Mononuclear cell (primary cell): ENCODE data around the gene NUP35. TPM values are rescaled to one million over a fixed set of nuclear protein-coding genes. Genes with fewer than 3 reads are reported as not detected.
"Not testable (repeated sequence)": the region's sequence is repeated elsewhere in the genome, so short reads cannot be mapped to it uniquely, and the experiment has no call there.

ENCODE experiments used
- H3K27me3 ChIP-seq: 2 replicates; pipeline ENCODE4 v1.6.0; 2011; ENCODE audit warnings: low read length, control low read depth; ENCODE audit not compliant: insufficient read depth
- H3K4me1 ChIP-seq: 2 replicates; pipeline ENCODE4 v1.5.1; 2011; ENCODE audit warnings: mild to moderate bottlenecking, low read length, control low read depth; ENCODE audit not compliant: insufficient read depth
- H3K4me3 ChIP-seq: 2 replicates; pipeline ENCODE4 v1.5.1; 2011; ENCODE audit warnings: mild to moderate bottlenecking, low read length, moderate library complexity
- H3K9me3 ChIP-seq: 2 replicates; pipeline ENCODE4 v1.5.1; 2011; ENCODE audit warnings: low read depth, mild to moderate bottlenecking, control low read depth, low read length
- total RNA-seq: library from RNA; depleted of rRNA; stranded (reverse); fragments of >200 nt; gene quantifications from one replicate; pipeline ENCODE4 v1.2.3, GENCODE V29; 2012

The NUP35 gene
- total RNA-seq, 1 donor: 13.7 TPM

GRCh38 chr2:183117226-183117625, 7.0 kb upstream of the NUP35 start:
- Histone ChIP-seq H3K27me3 (peaks cover 11% of the 10 kb centered on the region), H3K4me1 (no peaks in the 10 kb centered on the region), H3K9me3 (no peaks in the 10 kb centered on the region), H3K4me3 (no peak overlapping the region)

DNA sequence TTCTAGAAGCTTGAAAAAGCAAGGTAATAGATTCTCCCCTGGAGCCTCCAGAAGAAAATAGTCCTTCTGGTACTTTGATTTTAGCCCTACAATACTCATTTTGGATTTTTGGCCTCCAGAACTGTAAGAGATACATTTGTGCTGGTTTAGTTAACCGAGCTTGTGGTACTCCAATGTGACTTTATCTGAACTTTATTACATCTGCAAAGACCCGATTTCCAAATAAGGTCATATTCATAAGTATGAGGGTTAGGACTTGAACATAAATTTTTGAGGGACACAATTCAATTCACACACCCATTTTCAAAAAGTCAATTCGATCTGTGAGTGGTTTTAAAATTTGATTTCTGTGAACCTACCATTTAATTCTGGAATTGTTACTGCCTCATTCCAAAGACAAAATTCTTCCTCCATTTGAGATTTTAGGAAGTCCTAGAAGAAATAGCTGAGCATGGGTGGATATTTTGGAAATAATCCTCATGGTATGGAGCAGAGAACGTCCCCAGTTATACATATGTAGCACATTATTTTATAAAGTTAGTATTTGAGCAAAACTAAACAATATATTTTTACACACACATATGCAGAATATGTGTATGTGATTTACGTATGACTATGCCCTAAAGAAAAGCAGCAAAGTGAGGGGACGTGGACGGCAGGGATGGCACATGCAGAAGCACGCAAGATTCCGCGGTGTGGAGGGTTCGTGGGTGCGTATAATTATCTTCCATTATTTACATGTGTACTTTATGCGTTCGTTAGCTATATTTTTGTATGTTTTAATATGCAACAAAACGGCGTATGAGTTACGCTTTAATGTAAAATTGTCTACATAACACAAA, 905 bp upstream of the NUP35 start:
- peak overlapping the region; percentile 68 for H3K4me3 ChIP-seq
- H3K4me1 ChIP-seq: peaks cover 19% of the 10 kb centered on the region
- H3K27me3 ChIP-seq: peaks cover 10% of the 10 kb centered on the region
- H3K9me3 ChIP-seq: no peaks in the 10 kb centered on the region

DNA sequence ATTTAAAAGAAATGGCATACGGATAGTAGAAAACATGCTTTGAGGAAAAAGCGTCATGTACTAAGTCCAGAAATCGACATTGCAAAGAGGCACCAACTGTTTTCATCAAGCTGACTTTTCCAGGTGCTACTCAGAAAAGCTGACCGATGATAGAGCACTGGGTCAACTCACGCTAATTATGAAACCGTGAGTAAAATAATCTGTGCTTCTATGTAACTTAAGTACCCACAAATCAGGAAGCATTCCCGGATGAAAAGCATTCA, 353 bp upstream of the NUP35 start:
- peaks cover 19% of the 10 kb centered on the region for H3K4me1 ChIP-seq
- no peaks in the 10 kb centered on the region for H3K9me3 ChIP-seq
- peak overlapping the region; percentile 68 for H3K4me3 ChIP-seq
- peaks cover 5% of the 10 kb centered on the region for H3K27me3 ChIP-seq

GRCh38 chr2:183124957-183125255, 663 bp downstream of the NUP35 start:
- Histone ChIP-seq H3K9me3 (no peaks in the 10 kb centered on the region), H3K4me3 (peak overlapping the region; percentile 68), H3K27me3 (peaks cover 5% of the 10 kb centered on the region), H3K4me1 (peaks cover 19% of the 10 kb centered on the region)

DNA sequence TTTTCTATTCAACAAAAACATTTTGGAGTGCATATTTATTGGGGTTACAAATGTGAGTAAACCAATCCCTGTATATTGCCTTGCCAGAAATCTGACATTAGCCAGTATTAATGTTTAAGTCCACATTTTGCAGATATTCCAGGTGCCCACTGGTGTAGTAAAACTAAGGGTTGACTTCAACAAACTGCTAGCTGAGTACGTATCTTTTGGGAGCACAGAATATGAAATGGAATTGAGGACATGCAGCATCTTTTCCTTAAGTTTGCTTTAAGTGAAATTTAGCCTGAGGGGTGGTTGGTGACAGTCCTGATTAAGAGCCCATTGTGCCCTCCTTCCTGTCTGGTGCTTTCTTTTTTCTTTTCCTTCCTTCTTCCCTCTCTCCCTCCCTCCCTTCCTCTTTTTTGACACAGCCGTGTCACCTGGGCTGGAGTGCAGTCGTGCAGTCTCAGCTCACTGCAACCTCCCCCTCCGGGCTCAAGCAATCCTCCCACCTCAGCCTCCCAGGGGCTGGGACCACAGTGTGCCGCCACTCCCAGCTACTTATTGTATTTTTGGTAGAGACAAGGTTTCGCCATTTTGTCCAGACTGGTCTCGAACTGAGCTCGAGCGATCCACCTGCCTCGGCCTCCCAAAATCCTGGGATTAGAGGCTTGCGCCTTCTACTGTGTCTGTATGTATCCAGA, 1.6 kb downstream of the NUP35 start:
- Histone ChIP-seq H3K4me3 (no peak overlapping the region), H3K27me3 (peaks cover 2% of the 10 kb centered on the region), H3K9me3 (no peaks in the 10 kb centered on the region), H3K4me1 (peaks cover 19% of the 10 kb centered on the region)

GRCh38 chr2:183126635-183127034, 2.4 kb downstream of the NUP35 start:
- Histone ChIP-seq H3K27me3 (peaks cover 2% of the 10 kb centered on the region), H3K4me3 (no peak overlapping the region), H3K9me3 (no peaks in the 10 kb centered on the region), H3K4me1 (peaks cover 19% of the 10 kb centered on the region)

GRCh38 chr2:183134016-183134415, 9.8 kb downstream of the NUP35 start:
- Histone ChIP-seq H3K4me1 (no peaks in the 10 kb centered on the region), H3K27me3 (no peaks in the 10 kb centered on the region), H3K9me3 (no peaks in the 10 kb centered on the region), H3K4me3 (no peak overlapping the region)

GRCh38 chr2:183148955-183149354, 24.7 kb downstream of the NUP35 start:
- Histone ChIP-seq H3K27me3 (no peaks in the 10 kb centered on the region), H3K9me3 (peaks cover 3% of the 10 kb centered on the region), H3K4me3 (no peak overlapping the region), H3K4me1 (no peaks in the 10 kb centered on the region)

- Histone ChIP-seq H3K4me3 (no peak overlapping the region), H3K27me3 (no peaks in the 10 kb centered on the region), H3K4me1 (no peaks in the 10 kb centered on the region), H3K9me3 (no peaks in the 10 kb centered on the region)
These were observed 25.2 kb downstream of the NUP35 start for GRCh38 chr2:183149489-183149888.

- not testable (repeated sequence) for H3K4me1 ChIP-seq, H3K27me3 ChIP-seq, H3K4me3 ChIP-seq, H3K9me3 ChIP-seq
These were observed 28.0 kb downstream of the NUP35 start for GRCh38 chr2:183152280-183152679.

DNA sequence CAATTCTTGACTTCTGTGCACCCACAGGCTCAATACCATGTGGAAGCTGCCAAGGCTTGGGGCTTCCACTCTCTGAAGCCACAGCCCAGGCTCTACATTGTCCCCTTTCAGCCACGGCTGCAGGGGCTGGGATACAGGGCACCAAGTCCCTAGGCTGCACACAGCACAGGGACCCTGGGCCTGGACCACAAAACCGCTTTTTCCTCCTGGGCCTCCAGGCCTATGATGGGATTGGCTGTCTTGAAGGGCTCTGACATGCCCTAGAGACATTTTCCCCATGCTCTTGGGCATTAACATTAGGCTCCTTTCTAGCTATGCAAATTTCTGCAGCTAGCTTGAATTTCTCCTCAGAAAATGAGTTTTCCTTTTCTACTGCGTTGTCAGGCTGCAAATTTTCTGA, 29.7 kb downstream of the NUP35 start:
- H3K4me3 ChIP-seq: no peak overlapping the region
- no peaks in the 10 kb centered on the region for H3K4me1 ChIP-seq
- H3K9me3 ChIP-seq: no peaks in the 10 kb centered on the region
- no peaks in the 10 kb centered on the region for H3K27me3 ChIP-seq

GRCh38 chr2:183154772-183155171, 30.5 kb downstream of the NUP35 start:
- H3K4me1 ChIP-seq, H3K27me3 ChIP-seq, H3K4me3 ChIP-seq, H3K9me3 ChIP-seq: not testable (repeated sequence)

DNA sequence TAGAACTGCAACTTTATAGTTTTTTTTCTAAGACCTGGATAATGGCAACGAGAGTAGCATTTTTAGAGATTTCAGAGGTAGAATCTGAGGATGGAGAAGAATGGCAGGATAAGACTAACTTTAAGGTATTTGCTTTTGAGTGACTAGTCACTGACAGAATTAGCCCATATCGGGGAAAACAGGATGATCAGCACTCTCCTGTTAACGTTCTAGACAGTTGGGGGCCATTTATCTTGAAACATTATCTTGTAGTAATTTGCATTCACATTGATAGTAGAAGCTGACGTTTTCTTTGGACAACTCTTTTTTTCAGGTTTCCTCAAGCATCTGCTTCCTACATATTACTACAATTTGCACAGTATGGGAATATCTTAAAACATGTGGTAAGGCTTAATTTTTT, 32.9 kb downstream of the NUP35 start:
- Histone ChIP-seq H3K27me3 (no peaks in the 10 kb centered on the region), H3K4me1 (no peaks in the 10 kb centered on the region), H3K9me3 (no peaks in the 10 kb centered on the region), H3K4me3 (no peak overlapping the region)

- Histone ChIP-seq H3K4me3 (no peak overlapping the region), H3K4me1 (no peaks in the 10 kb centered on the region), H3K9me3 (no peaks in the 10 kb centered on the region), H3K27me3 (no peaks in the 10 kb centered on the region)
These were observed 38.1 kb downstream of the NUP35 start for GRCh38 chr2:183162362-183162761.

DNA sequence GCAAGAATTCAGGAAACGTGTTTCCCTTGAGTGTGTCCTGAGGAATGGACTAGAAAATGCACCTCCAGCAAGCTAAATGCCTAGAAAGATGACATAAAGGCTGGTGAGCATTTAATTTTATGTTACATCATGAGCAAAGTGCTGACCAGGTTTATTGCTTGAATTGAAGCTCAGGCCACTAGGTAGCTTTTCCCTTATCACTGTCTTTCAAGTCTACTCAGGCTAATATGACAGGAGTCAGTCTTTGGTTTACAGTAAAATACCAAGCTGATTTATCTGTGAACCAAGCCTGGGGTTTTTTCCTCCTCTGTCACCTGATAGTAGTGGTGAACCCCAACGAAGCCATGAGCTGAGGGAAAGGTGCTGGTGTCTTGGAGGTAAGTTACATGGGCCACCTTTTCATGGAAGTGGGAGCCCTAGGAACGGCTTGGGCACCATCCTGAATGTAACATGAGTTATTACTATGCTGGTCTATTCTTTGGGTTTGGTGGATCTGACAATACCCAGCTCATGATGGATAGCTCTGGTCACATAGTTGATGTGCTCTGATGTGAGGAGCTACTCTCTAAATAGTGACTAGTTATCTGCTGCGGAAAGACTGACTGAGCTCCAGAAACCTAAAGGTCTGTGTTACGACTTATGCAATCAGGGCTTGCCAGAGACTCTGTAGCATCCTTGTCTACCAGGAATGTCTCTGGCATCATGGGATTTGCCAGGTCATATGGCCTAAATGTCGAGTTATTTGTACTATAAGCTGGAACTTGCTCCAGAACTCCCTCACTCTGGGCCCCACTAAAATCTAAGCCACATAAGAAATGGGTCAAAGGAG, 39.8 kb downstream of the NUP35 start:
- Histone ChIP-seq H3K4me1 (no peaks in the 10 kb centered on the region), H3K4me3 (no peak overlapping the region), H3K9me3 (no peaks in the 10 kb centered on the region), H3K27me3 (no peaks in the 10 kb centered on the region)
